Tibial nerve (tissue), 4 donors: Measurements from ENCODE around the gene ST3GAL6. TPM values are rescaled to one million over a fixed set of nuclear protein-coding genes. Genes with fewer than 3 reads are reported as not detected.
"Not testable (repeated sequence)": the region's sequence is repeated elsewhere in the genome, so short reads cannot be mapped to it uniquely, and the experiment has no call there.

ENCODE experiments used
- DNase-seq, 2 donors: peaks; one replicate each; pipeline ENCODE4 v3.0.0-alpha.2; 2019; ENCODE audit warnings: low spot score in 2 of 2
- H3K27ac ChIP-seq, 4 donors: fragments of 200-600 bp; sonication (generic) in 3 of 4; one replicate each; pipeline ENCODE4 v1.5.1; 2017 to 2019; ENCODE audit warnings: mild to moderate bottlenecking in 1 of 4
- H3K27me3 ChIP-seq, 2 donors: fragments of 200-600 bp; sonication (generic) in 1 of 2; one replicate each; pipeline versions ENCODE4 v1.5.1 to v1.6.0; 2017 to 2019
- H3K36me3 ChIP-seq, 3 donors: fragments of 200-600 bp; sonication (generic); one replicate each; pipeline ENCODE4 v1.5.1; 2018 to 2019
- H3K4me1 ChIP-seq, 4 donors: fragments of 200-600 bp; sonication (generic) in 3 of 4; one replicate each; pipeline ENCODE4 v1.5.1; 2017 to 2019
- H3K4me3 ChIP-seq, 4 donors: fragments of 200-600 bp; sonication (generic) in 3 of 4; one replicate each; pipeline ENCODE4 v1.5.1; 2017 to 2019; ENCODE audit warnings: mild to moderate bottlenecking in 1 of 4, moderate library complexity in 1 of 4
- H3K9me3 ChIP-seq, 4 donors: fragments of 200-600 bp; sonication (generic) in 3 of 4; one replicate each; pipeline ENCODE4 v1.5.1; 2017 to 2019
- CTCF ChIP-seq, 5 experiments: fragments of 200-600 bp in 3 of 5; fragments of 450-650 bp in 2 of 5; sonication (generic) in 3 of 5; IDR thresholded peaks; one replicate each; pipeline ENCODE4 v1.5.1; 2016 to 2019; ENCODE audit warnings: antibody characterized with exemption in 5 of 5, mild to moderate bottlenecking in 3 of 5, moderate library complexity in 2 of 5
- EP300 ChIP-seq, 2 donors: sonication (generic); formaldehyde crosslinking; IDR thresholded peaks; one replicate each; pipeline ENCODE4 v1.6.1; 2017; ENCODE audit warnings: antibody characterized with exemption in 2 of 2, mild to moderate bottlenecking in 1 of 2
- POLR2A ChIP-seq, 2 donors: fragments of 450-650 bp; IDR thresholded peaks; one replicate each; pipeline ENCODE4 v1.6.1; 2017; ENCODE audit warnings: antibody characterized with exemption in 2 of 2, mild to moderate bottlenecking in 2 of 2, moderate library complexity in 2 of 2
- WGBS, 2 donors: methylation state at CpG; one replicate each; pipeline ENCODE4 v1.1.5; 2018; 5-methylcytosine and 5-hydroxymethylcytosine counted together
- small RNA-seq: library from RNA; depleted of rRNA; stranded (forward); fragments of <200 nt; gene quantifications from one replicate; pipeline ENCODE3, GENCODE V24; 2016
- total RNA-seq, 4 donors: library from RNA; depleted of rRNA; stranded (reverse); fragments of >200 nt; gene quantifications; one replicate each; pipeline ENCODE4 v1.1.0, GENCODE V29; 2016

ST3GAL6 gene
- total RNA-seq, 4 donors from 2014 or later: 9.2 to 54.6 (median 10.1) TPM

DNA sequence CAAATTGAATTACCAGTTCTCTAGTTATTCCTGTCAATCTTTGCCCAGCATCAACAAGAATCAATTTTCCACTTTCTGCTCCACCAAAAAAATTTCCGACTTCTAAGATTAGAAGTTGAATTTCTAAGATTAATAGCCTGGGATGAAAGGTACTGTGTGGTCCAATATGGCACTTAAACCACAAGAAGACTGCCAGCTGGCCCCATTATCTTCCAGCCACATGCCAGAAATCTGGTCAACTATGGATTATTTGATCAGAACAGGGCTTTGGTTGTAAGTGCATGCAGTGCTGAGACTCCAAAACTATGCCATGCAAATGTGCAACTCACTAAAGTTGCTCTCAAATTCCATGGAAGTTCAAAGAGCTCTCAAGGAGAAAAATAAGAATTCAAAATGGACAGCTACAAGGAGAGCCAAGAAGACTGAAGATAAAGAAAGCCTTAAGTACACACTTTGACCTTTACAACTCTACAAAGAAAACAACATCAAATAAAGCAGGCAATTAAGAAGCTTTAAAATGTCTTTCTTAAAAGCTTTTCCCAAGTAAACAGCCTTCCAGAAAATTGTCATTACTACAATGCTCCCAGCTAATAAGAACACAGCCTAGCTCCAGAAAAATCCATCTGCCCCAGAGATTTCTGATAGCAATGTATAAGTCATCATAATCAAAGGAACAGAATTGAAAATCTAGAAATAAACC is 64.2 kb downstream of the ST3GAL6 start:
- TF ChIP-seq POLR2A (IDR thresholded peaks at IDR 0.05) (no peak), EP300 (IDR thresholded peaks at IDR 0.05) (no peak), CTCF (IDR thresholded peaks at IDR 0.05) (no peak)
- 70 to 89% methylated on average over 1 of the region's 1 CpG for WGBS, 2 donors
- no peak overlapping the region for H3K27ac ChIP-seq
- no peak overlapping the region for H3K4me3 ChIP-seq
- H3K36me3 ChIP-seq: peaks cover 0 to 3% (median 0%) of the 10 kb centered on the region in 3 donors
- H3K27me3 ChIP-seq: no peaks in the 10 kb centered on the region
- H3K4me1 ChIP-seq: peaks cover 0 to 24% (median 0%) of the 10 kb centered on the region in 4 donors
- DNase-seq: no peak
- H3K9me3 ChIP-seq: peaks cover 0 to 13% (median 2%) of the 10 kb centered on the region in 4 donors

DNA sequence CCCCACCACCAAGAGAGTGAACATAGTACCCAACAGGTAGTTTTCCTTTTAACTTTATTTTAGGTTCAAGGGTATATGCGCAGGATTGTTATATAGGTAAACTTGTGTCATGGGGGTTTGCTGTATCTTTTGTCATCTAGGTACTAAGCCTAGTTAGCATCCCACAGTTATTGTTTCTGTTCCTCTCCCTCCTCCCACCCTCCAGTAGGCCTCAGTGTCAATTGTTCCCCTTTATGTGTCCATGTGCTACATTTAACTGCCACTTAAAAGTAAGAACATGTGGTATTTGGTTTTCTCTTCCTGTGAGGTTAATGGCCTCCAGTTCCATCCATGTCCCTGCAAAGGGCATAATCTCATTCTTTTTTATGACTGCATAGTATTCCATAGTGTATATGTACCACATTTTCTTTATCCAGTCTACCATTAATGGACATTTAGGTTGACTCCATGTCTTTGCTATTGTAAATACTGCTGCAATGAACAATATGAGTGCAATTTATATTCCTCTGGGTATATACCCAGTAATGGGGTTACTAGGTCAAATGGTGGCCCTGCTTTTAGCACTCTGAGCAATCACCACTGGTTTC is 66.2 kb downstream of the ST3GAL6 start:
- peaks cover 0 to 13% (median 2%) of the 10 kb centered on the region in 4 donors for H3K9me3 ChIP-seq
- H3K27me3 ChIP-seq: no peaks in the 10 kb centered on the region
- no peak overlapping the region for H3K27ac ChIP-seq
- no peak overlapping the region for H3K4me3 ChIP-seq
- H3K4me1 ChIP-seq: peaks cover 0 to 24% (median 0%) of the 10 kb centered on the region in 4 donors
- H3K36me3 ChIP-seq: peaks cover 0 to 5% (median 0%) of the 10 kb centered on the region in 3 donors
- 98 to 100% methylated on average over 1 of the region's 1 CpG for WGBS, 2 donors
- DNase-seq: no peak
- TF ChIP-seq EP300 (IDR thresholded peaks at IDR 0.05) (no peak), POLR2A (IDR thresholded peaks at IDR 0.05) (no peak), CTCF (IDR thresholded peaks at IDR 0.05) (no peak)

DNA sequence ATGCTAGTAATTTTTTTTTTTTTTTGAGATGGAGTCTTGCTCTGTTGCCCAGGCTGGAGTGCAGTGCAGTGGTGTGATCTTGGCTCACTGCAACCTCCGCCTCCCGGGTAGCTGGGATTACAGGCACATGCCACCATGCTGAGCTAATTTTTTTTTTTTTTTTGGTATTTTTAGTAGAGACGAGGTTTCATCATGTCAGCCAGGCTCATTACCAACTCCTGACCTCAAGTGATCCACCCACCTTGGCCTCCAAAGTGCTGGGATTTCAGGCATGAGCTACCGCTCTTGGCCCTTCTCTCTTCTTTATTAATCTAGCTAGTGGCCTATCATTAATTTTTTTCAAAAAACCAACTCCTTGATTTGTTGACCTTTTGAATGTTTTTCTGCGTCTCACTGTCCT is 67.9 kb downstream of the ST3GAL6 start:
- not testable (repeated sequence) for H3K36me3 ChIP-seq, DNase-seq, H3K27ac ChIP-seq, H3K27me3 ChIP-seq, H3K4me3 ChIP-seq
- 87 to 92% methylated on average over 5 of the region's 5 CpGs for WGBS, 2 donors
- H3K9me3 ChIP-seq: peaks cover 0 to 13% (median 2%) of the 10 kb centered on the region in 4 donors
- H3K4me1 ChIP-seq: peaks cover 0 to 14% (median 0%) of the 10 kb centered on the region in 4 donors

GRCh38 chr3:98839846-98840245 is 76.7 kb downstream of the ST3GAL6 start:
- Histone ChIP-seq H3K9me3 (no peaks in the 10 kb centered on the region), H3K27ac (no peak overlapping the region), H3K4me1 (peaks cover 0 to 12% (median 0%) of the 10 kb centered on the region in 4 donors), H3K4me3 (no peak overlapping the region), H3K27me3 (no peaks in the 10 kb centered on the region), H3K36me3 (peaks cover 0 to 8% (median 0%) of the 10 kb centered on the region in 3 donors)
- DNase-seq: no peak
- 94 to 98% methylated on average over 3 of the region's 3 CpGs for WGBS, 2 donors
- TF ChIP-seq POLR2A (IDR thresholded peaks at IDR 0.05) (no peak), EP300 (IDR thresholded peaks at IDR 0.05) (no peak), CTCF (IDR thresholded peaks at IDR 0.05) (no peak)

- Histone ChIP-seq H3K27ac (no peak overlapping the region), H3K36me3 (peaks cover 0 to 20% (median 3%) of the 10 kb centered on the region in 3 donors), H3K27me3 (no peaks in the 10 kb centered on the region), H3K9me3 (peaks cover 0 to 2% (median 0%) of the 10 kb centered on the region in 4 donors), H3K4me1 (peaks cover 0 to 18% (median 0%) of the 10 kb centered on the region in 4 donors), H3K4me3 (no peak overlapping the region)
- WGBS, 2 donors: 39 to 40% methylated on average over 7 of the region's 7 CpGs
- no peak for DNase-seq
- TF ChIP-seq POLR2A (IDR thresholded peaks at IDR 0.05): no peak
- no peak for TF ChIP-seq EP300 (IDR thresholded peaks at IDR 0.05)
- TF ChIP-seq CTCF (IDR thresholded peaks at IDR 0.05): no peak
Measured at GRCh38 chr3:98843266-98843959, 80.3 kb downstream of the ST3GAL6 start.

Small RNA genes lying within 50 kb of the gene (small RNA-seq; reads per million reads assigned to genes)
- gene RNU6-26P: not detected

Other genes with a start within 250 kb of the ST3GAL6 start
- gene CLDND1, start 240.4 kb upstream of the ST3GAL6 start, total RNA-seq: 100 to 1,000 TPM; 106 to 191 (median 172) TPM
- not detected for gene GPR15, start 231.4 kb upstream of the ST3GAL6 start, total RNA-seq
- gene CPOX, start 169.7 kb upstream of the ST3GAL6 start, total RNA-seq: 10 to 100 TPM; 19.0 to 36.4 (median 23.4) TPM
- 10 to 100 TPM; 37.8 to 51.9 (median 43.6) TPM for gene DCBLD2, start 138.4 kb downstream of the ST3GAL6 start, total RNA-seq